KOPT-K1 (cell line): ENCODE results near the gene SLC2A5.

ENCODE experiments used
- H3K27ac ChIP-seq: fragments of 200-600 bp; sonication (generic); 2 replicates; pipeline ENCODE4 v1.5.1; 2016; ENCODE audit warnings: antibody characterized with exemption, mild to moderate bottlenecking, low read depth, low read length; ENCODE audit not compliant: poor library complexity, severe bottlenecking
- H3K36me3 ChIP-seq: fragments of 200-600 bp; sonication (generic); 2 replicates; pipeline ENCODE4 v1.5.1; 2017; ENCODE audit warnings: antibody characterized with exemption, mild to moderate bottlenecking, low read length, moderate library complexity; ENCODE audit not compliant: insufficient read depth
- H3K9me3 ChIP-seq: fragments of 200-600 bp; sonication (generic); 2 replicates; pipeline ENCODE4 v1.5.1; 2017; ENCODE audit warnings: antibody characterized with exemption, low read length, mild to moderate bottlenecking; ENCODE audit not compliant: insufficient read depth, poor library complexity, severe bottlenecking

The SLC2A5 gene

GRCh38 chr1:9059891-9060744 lies 9.3 kb downstream of the SLC2A5 start:
- Histone ChIP-seq H3K9me3 (no peaks in the 10 kb centered on the region), H3K27ac (no peak overlapping the region), H3K36me3 (no peaks in the 10 kb centered on the region)

GRCh38 chr1:9058465-9058864 lies 11.0 kb downstream of the SLC2A5 start:
- no peaks in the 10 kb centered on the region for H3K36me3 ChIP-seq
- no peak overlapping the region for H3K27ac ChIP-seq
- no peaks in the 10 kb centered on the region for H3K9me3 ChIP-seq

GRCh38 chr1:9057851-9058250 lies 11.6 kb downstream of the SLC2A5 start:
- Histone ChIP-seq H3K27ac (no peak overlapping the region), H3K36me3 (no peaks in the 10 kb centered on the region), H3K9me3 (no peaks in the 10 kb centered on the region)

GRCh38 chr1:9052272-9053049 lies 17.0 kb downstream of the SLC2A5 start:
- Histone ChIP-seq H3K36me3 (no peaks in the 10 kb centered on the region), H3K27ac (no peak overlapping the region), H3K9me3 (no peaks in the 10 kb centered on the region)

GRCh38 chr1:9051379-9051778 lies 18.1 kb downstream of the SLC2A5 start:
- no peaks in the 10 kb centered on the region for H3K36me3 ChIP-seq
- H3K9me3 ChIP-seq, result no peaks in the 10 kb centered on the region
- no peak overlapping the region for H3K27ac ChIP-seq

GRCh38 chr1:9050803-9051202 lies 18.6 kb downstream of the SLC2A5 start:
- Histone ChIP-seq H3K27ac (no peak overlapping the region), H3K36me3 (no peaks in the 10 kb centered on the region), H3K9me3 (no peaks in the 10 kb centered on the region)

- Histone ChIP-seq H3K27ac (no peak overlapping the region), H3K9me3 (no peaks in the 10 kb centered on the region)
Measured at GRCh38 chr1:9048551-9048950, 20.9 kb downstream of the SLC2A5 start.

GRCh38 chr1:9047019-9047418 lies 22.4 kb downstream of the SLC2A5 start:
- Histone ChIP-seq H3K9me3 (no peaks in the 10 kb centered on the region), H3K27ac (no peak overlapping the region), H3K36me3 (no peaks in the 10 kb centered on the region)

More at GRCh38 chr1:9048551-9048950, 20.9 kb downstream of the SLC2A5 start:
- no peaks in the 10 kb centered on the region for H3K36me3 ChIP-seq

- H3K36me3 ChIP-seq, result no peaks in the 10 kb centered on the region
- H3K9me3 ChIP-seq, result no peaks in the 10 kb centered on the region
- H3K27ac ChIP-seq, result no peak overlapping the region
Measured at GRCh38 chr1:9045861-9046510, 23.4 kb downstream of the SLC2A5 start.

GRCh38 chr1:9044236-9044635 lies 25.2 kb downstream of the SLC2A5 start:
- no peak overlapping the region for H3K27ac ChIP-seq
- no peaks in the 10 kb centered on the region for H3K36me3 ChIP-seq
- H3K9me3 ChIP-seq, result no peaks in the 10 kb centered on the region

GRCh38 chr1:9042272-9042671 lies 27.2 kb downstream of the SLC2A5 start:
- Histone ChIP-seq H3K36me3 (no peaks in the 10 kb centered on the region), H3K27ac (no peak overlapping the region), H3K9me3 (no peaks in the 10 kb centered on the region)

GRCh38 chr1:9041116-9041779 lies 28.2 kb downstream of the SLC2A5 start:
- Histone ChIP-seq H3K9me3 (no peaks in the 10 kb centered on the region), H3K27ac (no peak overlapping the region), H3K36me3 (no peaks in the 10 kb centered on the region)

GRCh38 chr1:9040659-9041030 lies 28.8 kb downstream of the SLC2A5 start:
- Histone ChIP-seq H3K36me3 (no peaks in the 10 kb centered on the region), H3K27ac (no peak overlapping the region), H3K9me3 (peaks cover 2% of the 10 kb centered on the region)

GRCh38 chr1:9039761-9040658 lies 29.4 kb downstream of the SLC2A5 start:
- no peaks in the 10 kb centered on the region for H3K36me3 ChIP-seq
- H3K27ac ChIP-seq, result no peak overlapping the region
- H3K9me3 ChIP-seq, result peaks cover 8% of the 10 kb centered on the region
